ENCODE measurements around the gene CELA3A.
"Not testable (repeated sequence)": the region's sequence is repeated elsewhere in the genome, so short reads cannot be mapped to it uniquely, and the experiment has no call there.

DNA sequence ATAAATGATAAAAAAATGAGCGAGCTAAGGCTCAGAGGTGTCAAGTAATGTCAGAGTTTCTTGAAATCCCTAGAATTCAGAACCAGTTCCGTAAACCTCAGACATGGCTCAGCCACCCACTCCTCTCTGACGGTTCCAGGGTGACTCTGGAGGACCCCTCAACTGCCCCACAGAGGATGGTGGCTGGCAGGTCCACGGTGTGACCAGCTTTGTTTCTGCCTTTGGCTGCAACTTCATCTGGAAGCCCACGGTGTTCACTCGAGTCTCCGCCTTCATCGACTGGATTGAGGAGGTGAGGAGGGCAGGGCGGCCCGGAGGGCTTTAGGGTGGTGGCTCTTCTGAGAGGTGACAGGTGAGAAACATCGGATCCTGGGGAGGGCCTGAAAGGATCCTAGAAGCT, 8.1 kb downstream of the CELA3A start:
- TF ChIP-seq CTCF (IDR thresholded peaks at IDR 0.05; ENCODE audit: borderline replicate concordance, extremely low read depth, low read length, poor library complexity, severe bottlenecking); EZH2 (IDR thresholded peaks at IDR 0.05; ENCODE audit: borderline replicate concordance, low read depth, low read length, severe bottlenecking): not testable (repeated sequence)
